ENCODE data around the gene CACNA1S. TPM values are rescaled to one million over a fixed set of nuclear protein-coding genes. Genes with fewer than 3 reads are reported as not detected.

Gene CACNA1S
- total RNA-seq, 1 experiment from 2014 or later = 0.02 TPM

GRCh38 chr1:201022820-201023516 lies 89.3 kb downstream of the CACNA1S start:
- Mint-ChIP-seq H3K4me3 (peak overlapping the region; percentile 79), H3K27me3 (ENCODE audit: low read depth) (peaks cover 7% of the 10 kb centered on the region), H3K4me1 (peaks cover 70% of the 10 kb centered on the region), H3K36me3 (no peaks in the 10 kb centered on the region), H3K27ac (no peak overlapping the region), H3K9me3 (no peaks in the 10 kb centered on the region)
- POLR2A ChIA-PET = interaction anchor here (0.7 kb wide), 1 partner anchor 8 kb away, joined by 3 read pairs; no protein-coding TSS in a partner anchor
- peak; percentile 56 for DNase-seq (ENCODE audit: low spot score)
- ATAC-seq = peak; percentile 6
- TF ChIP-seq HMGXB4 (CRISPR knock-in tag; IDR thresholded peaks at IDR 0.05) (0 out of 2 replicates have a peak, but pooled peaks have one; percentile 36), E2F4 (CRISPR knock-in tag; IDR thresholded peaks at IDR 0.05; ENCODE audit: borderline replicate concordance, low read depth) (0 out of 2 replicates have a peak, but pooled peaks have one; percentile 39), KAT7 (CRISPR knock-in tag; IDR thresholded peaks at IDR 0.05; ENCODE audit: borderline replicate concordance) (peak; percentile 53; the same call in 1 of the 2 replicates), MAX (CRISPR knock-in tag; IDR thresholded peaks at IDR 0.05) (0 out of 2 replicates have a peak, but pooled peaks have one; percentile 42), FOXK1 (CRISPR knock-in tag; IDR thresholded peaks at IDR 0.05) (0 out of 2 replicates have a peak, but pooled peaks have one; percentile 41), USF1 (CRISPR knock-in tag; IDR thresholded peaks at IDR 0.05) (no peak)
- CTCF ChIA-PET = interaction anchor here (0.7 to 13.8 kb wide), 16 partner anchors 7 to 401 kb away, joined by 3 to 218 read pairs (median 4); no protein-coding TSS in a partner anchor

- H3K4me3 Mint-ChIP-seq = peak overlapping the region; percentile 79
- CTCF ChIA-PET = interaction anchor here (0.8 to 13.8 kb wide), 10 partner anchors 8 to 97 kb away, joined by 3 to 218 read pairs (median 6); no protein-coding TSS in a partner anchor
- H3K4me1 Mint-ChIP-seq = peaks cover 74% of the 10 kb centered on the region
- no peaks in the 10 kb centered on the region for H3K36me3 Mint-ChIP-seq
- ATAC-seq (no peak), DNase-seq (ENCODE audit: low spot score) (no peak)
- POLR2A ChIA-PET = interaction anchor here (0.7 kb wide), 1 partner anchor 8 kb away, joined by 3 read pairs; no protein-coding TSS in a partner anchor
- peaks cover 7% of the 10 kb centered on the region for H3K27me3 Mint-ChIP-seq (ENCODE audit: low read depth)
- H3K27ac Mint-ChIP-seq = no peak overlapping the region
- no peaks in the 10 kb centered on the region for H3K9me3 Mint-ChIP-seq
- 0 out of 2 replicates have a peak, but pooled peaks have one; percentile 11 for TF ChIP-seq TEAD4 (CRISPR knock-in tag; IDR thresholded peaks at IDR 0.05)
- TF ChIP-seq EMX1 (CRISPR knock-in tag; IDR thresholded peaks at IDR 0.05) = no peak
- no peak for TF ChIP-seq ZNF232 (CRISPR knock-in tag; IDR thresholded peaks at IDR 0.05)
These were observed 89.8 kb downstream of the CACNA1S start for GRCh38 chr1:201022493-201022819.

GRCh38 chr1:201021630-201022492 lies 90.4 kb downstream of the CACNA1S start:
- Mint-ChIP-seq H3K27me3 (ENCODE audit: low read depth) (peaks cover 7% of the 10 kb centered on the region), H3K9me3 (no peaks in the 10 kb centered on the region), H3K4me3 (peak overlapping the region; percentile 79), H3K4me1 (peaks cover 80% of the 10 kb centered on the region), H3K36me3 (no peaks in the 10 kb centered on the region), H3K27ac (no peak overlapping the region)
- DNase-seq (ENCODE audit: low spot score) = no peak
- ATAC-seq = no peak
- POLR2A ChIA-PET = interaction anchor here (0.5 to 0.7 kb wide), 3 partner anchors 7 to 226 kb away, joined by 3 to 5 read pairs (median 3); no protein-coding TSS in a partner anchor
- CTCF ChIA-PET = interaction anchor here (0.6 to 13.8 kb wide), 25 partner anchors 7 to 839 kb away, joined by 3 to 218 read pairs (median 4); no protein-coding TSS in a partner anchor
- TF ChIP-seq SOX15 (CRISPR knock-in tag; IDR thresholded peaks at IDR 0.05) (no peak), MYBL2 (CRISPR knock-in tag; IDR thresholded peaks at IDR 0.05) (no peak), ETV6 (CRISPR knock-in tag; IDR thresholded peaks at IDR 0.05) (0 out of 2 replicates have a peak, but pooled peaks have one; percentile 14), ZNF317 (CRISPR knock-in tag; IDR thresholded peaks at IDR 0.05; ENCODE audit: borderline replicate concordance, low read depth) (no peak), JUN (CRISPR knock-in tag; IDR thresholded peaks at IDR 0.05) (no peak), ZNF423 (CRISPR knock-in tag; IDR thresholded peaks at IDR 0.05) (peak; percentile 39; the same call in 1 of the 2 replicates)

All from WTC11 (cell line).